NCI-H748 (cell line): Measurements from ENCODE around the gene LPAR1.

ENCODE experiments used
- DNase-seq: peaks from one replicate; lab custom pipeline; 2025; ENCODE audit not compliant: unreplicated experiment; lab: John Stamatoyannopoulos, UW

Gene LPAR1

DNA sequence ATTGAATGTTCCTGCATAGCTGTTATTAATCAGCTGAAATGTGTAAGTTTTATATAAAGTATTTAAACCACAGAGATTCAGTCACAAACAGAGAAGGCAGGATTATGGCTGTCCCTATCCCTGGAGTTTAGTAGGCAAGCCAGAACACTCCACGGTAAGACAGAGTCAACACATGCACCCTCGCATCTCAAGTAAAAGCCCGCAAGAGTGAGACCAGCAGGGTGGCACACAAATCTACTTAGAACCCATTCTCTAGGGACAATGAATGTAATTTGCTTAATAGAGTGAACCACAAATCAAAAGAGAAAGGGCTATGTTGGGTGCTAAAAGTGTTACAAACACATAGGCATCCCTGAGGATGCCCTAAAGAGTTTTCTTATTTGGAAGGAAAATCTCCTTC lies 35.1 kb downstream of the LPAR1 start:
- DNase-seq: no peak

DNA sequence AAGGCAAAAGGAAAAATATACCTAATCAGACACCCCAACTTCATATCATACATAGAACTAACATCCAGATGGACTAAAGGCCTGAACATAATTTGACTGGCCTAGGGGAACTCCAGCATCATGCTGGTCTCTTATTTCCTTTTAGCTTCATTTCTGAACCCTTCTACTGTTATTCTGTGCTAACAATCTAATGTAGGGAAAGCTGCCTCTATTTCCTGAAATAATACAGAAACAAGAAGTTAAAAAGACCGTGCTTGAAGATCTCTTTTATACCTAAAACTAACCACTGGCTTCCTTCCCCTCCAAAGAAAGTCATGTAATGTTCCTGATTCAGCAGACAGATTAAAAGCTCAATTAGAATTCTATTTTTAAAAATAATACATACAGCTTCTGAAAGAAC lies 36.7 kb downstream of the LPAR1 start:
- no peak for DNase-seq

DNA sequence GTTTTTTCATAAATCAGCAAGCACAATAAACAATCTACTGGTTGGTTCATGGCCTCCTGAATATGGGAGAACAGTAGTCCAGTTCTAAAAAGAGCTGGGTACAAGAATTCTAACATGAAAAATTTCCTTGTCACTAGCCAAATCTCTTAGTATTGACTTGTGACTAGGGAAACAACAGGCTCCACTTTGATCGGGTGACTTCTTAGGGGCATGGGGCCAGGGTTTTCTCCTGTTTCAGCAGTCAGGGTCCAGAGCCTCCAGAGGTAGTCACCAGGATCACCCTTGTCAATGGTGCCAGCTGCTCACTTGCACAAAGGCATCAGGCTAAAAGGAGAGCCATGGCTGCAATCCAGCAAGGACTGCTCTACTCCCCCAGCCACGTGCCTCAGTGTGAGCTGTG lies 38.1 kb downstream of the LPAR1 start:
- DNase-seq: no peak

DNA sequence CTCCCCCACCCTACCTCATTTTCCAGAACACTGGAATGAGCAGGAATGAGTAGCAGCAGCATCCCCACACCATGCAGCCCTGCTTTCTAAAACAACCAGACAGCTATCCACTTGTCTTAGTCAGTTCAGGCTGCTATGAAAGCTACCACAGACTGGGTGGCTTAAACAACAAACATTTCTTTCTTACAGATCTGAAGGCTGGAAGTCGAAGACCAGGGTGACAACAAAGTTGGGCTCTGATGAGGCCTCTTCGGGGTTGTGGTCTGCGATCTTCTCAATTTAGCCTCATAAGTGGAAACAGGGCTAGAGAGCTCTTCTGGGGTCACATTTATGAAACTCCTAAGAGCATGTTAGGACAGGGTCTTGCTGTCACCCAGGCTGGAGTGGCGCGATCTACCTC lies 38.9 kb downstream of the LPAR1 start:
- DNase-seq: no peak

DNA sequence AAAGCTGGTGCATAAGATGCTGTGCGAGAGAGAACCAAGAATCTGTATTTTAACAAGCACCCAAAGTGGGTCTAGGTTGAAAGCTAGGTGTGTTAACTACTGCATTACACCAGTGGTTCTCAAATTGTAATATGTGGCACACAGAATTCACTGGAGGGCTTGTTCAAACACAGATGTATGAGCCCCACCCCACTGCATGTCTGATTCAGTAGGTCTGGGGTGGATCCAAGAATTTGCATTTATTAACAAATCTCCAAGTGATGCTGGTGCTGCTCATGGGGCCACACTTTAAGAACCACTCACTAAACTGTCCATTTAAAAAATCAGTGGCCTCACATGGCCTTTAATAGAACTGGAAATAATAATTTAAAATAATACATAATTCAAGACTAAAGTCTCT lies 40.4 kb downstream of the LPAR1 start:
- no peak for DNase-seq

DNA sequence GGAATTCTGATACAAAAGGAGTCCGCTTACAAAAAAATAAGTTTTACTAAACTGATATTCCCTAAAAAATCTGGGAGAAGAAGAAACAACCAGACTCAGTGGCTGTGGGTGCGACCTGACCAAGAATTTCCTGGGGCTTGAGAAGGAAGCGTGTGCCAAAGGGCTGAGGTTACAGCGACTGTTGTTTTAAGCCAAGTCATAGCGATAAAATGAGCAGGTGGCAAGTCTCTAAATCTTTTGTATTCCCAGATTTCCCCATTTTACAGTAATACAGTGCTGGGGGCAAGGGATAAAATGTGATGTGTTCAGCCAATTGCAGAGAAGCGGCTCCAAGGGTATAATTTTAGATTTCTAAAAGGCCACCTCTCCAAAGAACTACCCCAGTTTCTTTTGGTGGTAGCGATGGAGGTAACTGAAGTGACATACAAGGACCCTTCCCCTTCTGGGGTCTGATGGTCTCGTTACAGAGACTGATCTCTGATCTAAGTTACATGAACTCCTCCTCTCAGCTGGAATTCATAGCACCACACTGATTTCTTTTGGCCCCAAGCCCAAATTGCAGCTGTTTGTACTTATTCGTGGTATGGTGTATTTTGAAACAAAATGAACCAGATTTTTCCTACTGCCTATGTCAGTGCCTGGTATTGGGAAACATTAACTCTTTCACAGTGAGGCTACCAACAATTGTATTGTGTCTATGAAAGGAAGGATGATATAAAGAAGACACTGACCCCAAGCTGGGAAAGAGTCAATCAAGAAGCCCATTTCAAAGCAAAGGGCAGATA lies 41.6 kb downstream of the LPAR1 start:
- DNase-seq: no peak

DNA sequence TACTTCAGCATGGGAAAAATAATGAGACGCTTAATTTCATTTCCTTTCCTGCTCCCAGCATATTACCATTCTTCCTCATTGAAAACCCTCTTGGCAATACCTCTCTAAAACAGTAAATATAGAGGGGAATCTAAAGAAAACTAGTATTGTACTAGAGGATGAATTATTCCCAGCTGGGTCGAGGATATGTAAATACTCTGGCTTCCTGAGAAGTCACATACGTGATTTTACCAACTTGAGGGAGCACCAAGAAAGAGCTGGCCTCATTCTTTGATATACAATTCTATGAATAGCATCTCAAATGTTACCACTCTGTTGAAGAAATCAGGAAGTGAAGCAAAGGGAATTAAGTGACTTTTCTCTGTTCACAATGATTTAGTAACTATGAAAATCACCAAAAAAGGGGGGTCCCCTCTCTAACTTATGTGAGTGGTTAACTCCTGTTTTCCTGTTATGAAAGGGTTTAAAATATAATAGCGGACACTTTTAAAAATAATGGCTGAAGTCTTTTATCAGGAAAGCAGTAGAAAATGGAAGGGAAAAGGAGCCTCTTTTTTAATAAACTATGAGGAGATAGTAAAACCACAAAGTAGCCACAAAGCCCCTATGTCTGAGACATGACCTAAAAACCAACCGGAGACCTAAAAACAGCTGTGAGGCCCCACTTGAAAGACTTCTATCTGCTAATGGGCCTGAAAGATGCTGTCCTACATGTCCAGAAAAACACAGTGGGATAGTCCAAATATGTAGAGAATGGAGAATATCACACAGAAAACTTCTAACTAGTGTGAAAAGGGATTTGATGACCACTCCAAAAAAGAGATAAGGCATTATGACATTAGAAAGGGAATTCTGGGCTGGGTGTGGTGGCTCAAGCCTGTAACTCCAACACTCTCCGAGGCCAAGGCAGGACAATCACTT lies 42.6 kb downstream of the LPAR1 start:
- no peak for DNase-seq

DNA sequence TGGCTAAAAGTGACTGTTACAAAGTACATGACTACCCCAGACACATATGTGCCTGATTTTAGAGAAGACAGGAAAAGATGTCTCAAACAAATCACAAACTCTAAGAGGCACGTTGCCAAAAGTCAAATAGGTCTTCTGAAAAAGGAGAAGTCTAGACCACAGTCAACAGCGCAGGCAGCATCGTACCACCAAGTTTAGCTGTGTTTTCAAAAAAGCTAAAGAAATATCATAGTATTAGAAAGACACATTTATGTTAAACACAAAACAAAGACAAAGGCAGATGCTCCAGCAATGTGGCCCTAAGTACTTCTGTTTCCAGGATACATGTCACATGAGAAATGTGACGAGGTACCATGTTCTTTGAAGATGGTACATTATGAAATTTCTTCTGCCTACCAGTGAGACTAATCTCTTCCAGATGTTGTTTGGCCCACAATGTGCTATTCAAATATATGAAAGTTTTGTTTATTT lies 43.5 kb downstream of the LPAR1 start:
- DNase-seq: no peak

DNA sequence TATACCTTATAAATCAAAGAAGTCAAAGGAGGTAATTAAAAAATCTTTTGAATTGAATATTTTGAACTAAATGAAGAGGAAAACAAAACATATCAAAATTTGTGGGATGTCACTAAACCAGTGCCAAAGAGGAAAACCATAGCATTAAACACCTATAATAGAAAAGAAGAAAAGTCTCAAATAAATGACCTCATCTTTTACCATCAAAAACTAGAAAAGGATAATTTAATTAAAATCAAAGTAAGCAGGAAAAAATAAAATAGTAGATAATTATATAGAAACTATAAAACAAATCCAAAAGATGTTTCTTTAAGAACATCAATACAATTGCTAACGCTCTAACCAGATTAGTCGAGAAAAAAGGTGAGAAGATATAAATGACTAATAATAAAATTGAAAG lies 47.8 kb downstream of the LPAR1 start:
- no peak for DNase-seq

DNA sequence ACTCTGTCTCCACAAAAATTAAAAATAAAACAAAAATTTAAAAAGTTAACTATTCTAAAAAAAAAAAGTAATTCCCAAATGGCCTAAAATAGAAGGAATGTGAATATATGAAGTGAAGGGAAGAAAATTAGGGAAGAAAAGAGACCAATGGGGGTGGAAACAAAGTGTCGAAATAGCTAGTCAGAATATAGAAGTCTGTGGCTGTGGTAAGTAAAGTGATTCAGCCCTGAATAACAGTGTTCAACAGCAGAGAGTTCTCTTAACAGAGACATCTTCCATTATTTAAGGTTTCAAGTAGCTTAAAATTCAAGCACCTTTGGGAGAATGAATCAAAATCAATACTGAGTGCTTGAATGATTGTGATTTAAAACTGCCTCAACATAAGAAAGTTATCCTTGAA lies 51.7 kb downstream of the LPAR1 start:
- DNase-seq: no peak

DNA sequence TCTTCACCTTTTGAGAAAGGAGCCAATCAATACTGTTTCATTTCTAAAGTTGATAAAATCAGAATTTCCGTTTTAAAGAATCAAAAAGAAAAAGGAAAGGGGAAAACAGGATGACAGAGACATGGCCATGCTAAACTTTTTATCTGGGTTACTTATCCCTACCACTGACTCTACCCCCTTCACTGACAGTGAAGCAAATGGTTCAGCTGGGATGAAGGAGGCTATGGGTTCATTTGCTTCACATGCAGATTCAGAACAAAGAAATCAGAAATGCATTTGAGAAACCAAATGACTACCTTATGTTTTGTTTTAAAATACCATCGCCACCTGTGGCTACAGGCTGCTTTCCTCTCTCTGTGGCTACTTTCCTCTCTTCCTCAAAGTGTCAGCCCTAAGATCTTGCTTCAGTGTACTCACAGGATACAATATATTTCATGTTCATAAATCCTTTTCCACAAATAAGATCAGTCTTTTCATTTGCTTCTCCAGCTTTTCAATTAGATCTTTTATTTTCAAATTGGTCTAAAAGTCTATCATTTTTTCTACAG lies 53.3 kb downstream of the LPAR1 start:
- no peak for DNase-seq

DNA sequence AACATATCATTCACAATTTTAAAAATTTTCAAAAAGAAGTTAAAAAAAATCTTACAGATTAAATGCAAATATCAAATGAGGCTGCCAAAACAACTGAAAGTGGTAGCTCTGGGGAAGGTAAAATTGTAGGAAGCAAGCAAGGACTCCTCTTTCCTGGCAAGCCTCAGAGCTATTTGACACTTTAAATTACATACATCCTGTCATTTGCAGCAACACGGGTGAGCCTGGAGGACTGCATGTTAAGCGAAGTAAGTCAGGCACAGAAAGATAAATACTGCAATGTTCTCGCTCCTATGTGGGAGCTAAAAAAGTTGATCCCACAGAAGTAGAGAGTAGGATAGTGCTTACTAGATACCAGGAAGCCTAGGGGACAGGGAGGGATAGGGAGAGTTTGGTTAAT lies 58.0 kb downstream of the LPAR1 start:
- peak; percentile 9 for DNase-seq

DNA sequence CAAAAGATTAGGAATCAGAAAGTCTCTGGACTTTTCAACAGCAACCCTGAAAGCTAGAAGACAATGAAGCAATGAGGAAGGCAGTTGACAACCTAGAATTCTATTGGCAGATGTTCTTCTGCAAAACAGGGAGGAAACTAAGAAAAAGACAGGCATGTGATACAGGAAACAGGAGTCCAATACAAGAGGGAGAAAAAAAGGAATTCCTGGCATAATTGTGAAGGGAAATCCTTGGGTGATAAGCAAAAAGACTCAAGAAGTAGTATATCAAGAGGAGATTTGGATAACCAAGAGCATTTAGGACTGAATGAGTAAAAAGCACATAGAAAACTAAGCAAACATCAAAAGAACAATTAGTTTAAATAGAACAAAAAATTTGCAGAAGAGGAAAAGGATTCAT lies 58.6 kb downstream of the LPAR1 start:
- DNase-seq: no peak

DNA sequence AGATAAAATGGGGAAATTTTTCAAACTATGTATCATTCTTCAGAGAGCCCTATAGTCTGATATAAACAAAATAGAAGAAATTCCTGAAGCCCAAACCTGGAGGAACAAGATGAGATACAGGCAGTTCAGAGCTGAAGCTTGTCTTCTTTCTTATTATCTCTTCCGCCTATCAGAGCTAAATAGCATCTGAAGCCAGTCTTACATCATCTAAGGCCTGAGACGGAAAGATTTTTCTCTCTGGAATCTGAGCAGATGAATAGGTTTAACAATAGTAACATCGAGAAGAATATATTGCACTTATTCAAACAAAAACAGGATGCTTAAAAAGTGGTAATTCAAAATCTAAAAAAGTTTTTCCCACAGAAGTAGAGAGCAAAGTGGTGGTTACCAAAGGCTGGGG lies 59.8 kb downstream of the LPAR1 start:
- DNase-seq: no peak

DNA sequence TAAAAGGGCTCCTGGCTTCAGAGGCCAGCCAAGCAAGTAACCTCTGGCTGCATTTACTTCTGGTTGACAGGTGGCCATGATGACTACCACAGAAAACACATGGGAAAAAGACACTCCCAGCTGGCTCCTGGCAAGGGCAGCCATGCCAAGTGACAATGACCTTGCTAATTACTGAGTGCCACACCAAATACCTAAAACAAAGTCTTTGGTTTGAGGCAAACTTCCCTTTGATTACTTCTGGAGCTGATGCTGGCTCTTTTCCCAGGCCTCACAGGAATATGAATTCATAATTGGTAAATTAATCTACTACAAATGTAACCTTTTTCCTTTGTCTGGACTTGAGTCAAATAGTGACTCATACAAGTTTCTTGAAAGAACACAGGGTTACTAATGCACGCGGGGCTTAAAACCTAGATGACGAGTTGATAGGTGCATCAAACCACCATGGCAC lies 61.0 kb downstream of the LPAR1 start:
- no peak for DNase-seq

DNA sequence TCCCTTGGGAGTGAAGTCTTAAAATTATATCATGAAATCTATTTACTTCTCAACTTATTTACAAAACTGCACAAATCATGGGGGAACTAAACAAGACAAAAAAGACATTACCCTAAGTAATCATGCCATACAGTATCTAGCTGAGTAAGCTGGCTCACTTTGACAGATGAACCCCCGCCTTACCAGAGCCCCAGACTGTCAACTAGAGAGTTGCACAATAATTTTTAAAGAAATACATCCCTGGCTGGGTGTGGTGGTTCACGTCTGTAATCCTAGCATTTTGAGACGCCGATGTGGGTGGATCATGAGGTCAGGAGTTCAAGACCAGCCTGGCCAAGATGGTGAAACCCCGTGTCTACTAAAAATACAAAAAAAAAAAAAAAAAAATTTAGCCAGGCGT lies 62.3 kb downstream of the LPAR1 start:
- no peak for DNase-seq

DNA sequence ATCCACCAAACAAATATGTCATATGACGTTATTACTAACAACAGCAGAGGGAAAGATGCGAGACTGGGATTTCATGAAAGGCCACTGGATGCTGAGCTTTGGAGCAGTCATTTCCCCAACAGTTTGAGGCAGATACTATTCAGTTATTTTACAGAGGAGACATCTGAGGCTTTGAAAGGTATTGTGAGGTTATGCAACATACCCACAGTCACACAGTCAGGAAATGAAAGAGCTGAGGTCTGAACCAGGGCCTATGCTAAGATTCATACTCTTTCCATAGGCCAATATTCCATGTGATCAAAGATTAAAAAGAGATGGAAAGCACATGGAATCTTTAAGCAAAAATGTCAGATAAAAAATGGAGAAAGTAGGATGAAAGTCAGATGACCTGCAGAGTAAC lies 63.0 kb downstream of the LPAR1 start:
- no peak for DNase-seq

DNA sequence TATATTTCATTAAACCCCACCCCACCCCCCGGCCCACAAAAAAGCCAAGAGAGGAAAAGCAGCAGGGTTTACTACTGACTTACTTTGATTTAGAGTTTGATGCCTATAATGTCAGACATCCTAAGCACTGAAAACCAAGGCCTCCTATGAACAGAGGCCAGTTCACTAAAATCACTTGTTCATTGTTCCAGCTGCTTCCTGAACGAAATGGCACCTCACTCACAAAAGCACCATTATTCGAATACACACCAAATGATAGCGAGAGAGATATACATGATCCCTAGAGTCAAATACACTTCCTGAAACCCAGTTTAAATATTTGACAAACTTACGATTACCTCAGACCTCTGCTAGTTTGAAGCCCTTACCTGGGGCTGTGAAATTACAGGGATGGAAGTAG lies 66.6 kb downstream of the LPAR1 start:
- no peak for DNase-seq

DNA sequence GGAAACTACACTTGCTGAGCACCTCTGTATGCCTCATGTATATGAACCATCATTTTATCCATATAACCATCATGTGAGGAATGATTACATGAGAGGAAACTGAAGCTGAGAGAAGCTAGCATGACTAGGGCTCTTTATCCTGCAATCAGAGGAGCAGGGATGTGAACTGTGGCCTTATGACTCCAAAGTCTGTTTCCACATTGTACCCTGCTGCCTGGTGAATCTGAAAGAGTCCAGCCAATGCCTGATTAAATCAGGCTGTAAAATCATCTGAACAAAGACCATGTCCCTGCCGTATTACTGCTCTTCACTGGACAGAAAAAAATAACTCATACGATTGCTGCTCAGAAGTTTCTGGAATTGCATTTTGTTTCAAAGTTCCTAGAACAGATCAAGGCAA lies 67.0 kb downstream of the LPAR1 start:
- DNase-seq: no peak

DNA sequence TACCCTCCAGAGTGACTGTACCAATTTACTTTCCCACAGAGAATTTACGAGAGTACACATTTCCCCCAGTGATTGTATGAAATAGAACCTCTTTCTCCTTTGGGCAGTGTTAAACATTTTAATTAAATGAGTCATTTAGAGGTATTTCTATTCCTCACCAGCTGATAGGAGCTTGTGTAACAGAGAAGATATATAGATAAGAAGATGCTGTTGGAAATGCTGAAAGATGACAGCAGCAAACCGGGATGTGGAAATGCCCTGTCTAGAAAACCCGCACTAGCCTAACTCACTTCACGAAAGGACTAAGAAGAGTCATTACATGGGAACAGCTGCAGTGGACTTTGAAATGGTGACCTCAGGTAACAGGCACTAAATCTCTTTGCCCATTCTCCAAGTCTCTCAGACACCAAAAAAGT lies 68.3 kb downstream of the LPAR1 start:
- DNase-seq: no peak

DNA sequence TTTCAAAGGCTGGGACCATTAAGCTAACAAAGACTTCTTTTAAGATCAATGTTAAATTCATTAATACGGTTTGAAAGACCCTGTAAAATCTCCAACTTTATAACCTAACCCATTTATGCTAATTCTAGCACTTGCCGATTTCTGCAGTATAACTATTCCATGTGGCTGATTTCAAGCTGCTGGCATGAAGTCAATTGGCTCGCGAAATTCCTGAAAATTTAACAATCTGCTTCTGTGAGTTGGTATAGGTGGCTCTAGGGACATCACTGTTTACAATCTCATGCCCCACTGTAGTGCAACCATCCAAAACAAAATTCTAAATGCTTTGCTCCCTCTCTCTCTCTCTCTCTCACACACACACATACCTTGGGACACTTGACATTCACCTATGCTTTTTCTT lies 70.2 kb downstream of the LPAR1 start:
- no peak for DNase-seq

DNA sequence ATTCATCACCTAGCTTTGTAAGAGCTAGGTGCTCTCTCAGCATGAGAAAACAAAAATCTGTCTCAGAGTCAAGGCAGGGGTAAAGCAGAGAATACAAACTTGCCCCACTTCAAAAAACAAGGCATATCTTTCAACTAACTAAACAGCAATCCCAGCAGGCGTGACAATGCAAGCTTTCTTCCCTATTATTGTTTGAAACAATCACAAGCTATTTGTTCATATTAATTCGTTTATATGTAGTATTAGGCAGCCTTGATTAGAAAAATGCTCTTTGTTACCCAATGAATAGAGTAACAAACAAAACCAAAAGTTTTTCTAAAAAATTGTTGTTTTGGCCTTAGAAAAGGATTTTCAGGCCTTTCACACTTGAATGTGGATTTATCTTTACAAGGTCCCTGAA lies 71.1 kb downstream of the LPAR1 start:
- no peak for DNase-seq
